GM21381 (cell line): ENCODE measurements around the gene MTX1.
"Not testable (repeated sequence)": the region's sequence is repeated elsewhere in the genome, so short reads cannot be mapped to it uniquely, and the experiment has no call there.

ENCODE experiments used
- ATAC-seq: cut with Tn5 transposase; IDR thresholded peaks from one replicate; pipeline ENCODE4 v1.9.1; 2021; ENCODE audit warnings: mild to moderate bottlenecking, moderate library complexity; ENCODE audit not compliant: unreplicated experiment

MTX1 gene, protein sequence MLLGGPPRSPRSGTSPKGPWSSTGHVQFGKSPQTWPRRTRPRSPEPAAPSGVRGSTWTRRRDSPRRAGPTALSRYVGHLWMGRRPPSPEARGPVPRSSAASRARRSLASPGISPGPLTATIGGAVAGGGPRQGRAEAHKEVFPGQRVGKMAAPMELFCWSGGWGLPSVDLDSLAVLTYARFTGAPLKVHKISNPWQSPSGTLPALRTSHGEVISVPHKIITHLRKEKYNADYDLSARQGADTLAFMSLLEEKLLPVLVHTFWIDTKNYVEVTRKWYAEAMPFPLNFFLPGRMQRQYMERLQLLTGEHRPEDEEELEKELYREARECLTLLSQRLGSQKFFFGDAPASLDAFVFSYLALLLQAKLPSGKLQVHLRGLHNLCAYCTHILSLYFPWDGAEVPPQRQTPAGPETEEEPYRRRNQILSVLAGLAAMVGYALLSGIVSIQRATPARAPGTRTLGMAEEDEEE

DNA sequence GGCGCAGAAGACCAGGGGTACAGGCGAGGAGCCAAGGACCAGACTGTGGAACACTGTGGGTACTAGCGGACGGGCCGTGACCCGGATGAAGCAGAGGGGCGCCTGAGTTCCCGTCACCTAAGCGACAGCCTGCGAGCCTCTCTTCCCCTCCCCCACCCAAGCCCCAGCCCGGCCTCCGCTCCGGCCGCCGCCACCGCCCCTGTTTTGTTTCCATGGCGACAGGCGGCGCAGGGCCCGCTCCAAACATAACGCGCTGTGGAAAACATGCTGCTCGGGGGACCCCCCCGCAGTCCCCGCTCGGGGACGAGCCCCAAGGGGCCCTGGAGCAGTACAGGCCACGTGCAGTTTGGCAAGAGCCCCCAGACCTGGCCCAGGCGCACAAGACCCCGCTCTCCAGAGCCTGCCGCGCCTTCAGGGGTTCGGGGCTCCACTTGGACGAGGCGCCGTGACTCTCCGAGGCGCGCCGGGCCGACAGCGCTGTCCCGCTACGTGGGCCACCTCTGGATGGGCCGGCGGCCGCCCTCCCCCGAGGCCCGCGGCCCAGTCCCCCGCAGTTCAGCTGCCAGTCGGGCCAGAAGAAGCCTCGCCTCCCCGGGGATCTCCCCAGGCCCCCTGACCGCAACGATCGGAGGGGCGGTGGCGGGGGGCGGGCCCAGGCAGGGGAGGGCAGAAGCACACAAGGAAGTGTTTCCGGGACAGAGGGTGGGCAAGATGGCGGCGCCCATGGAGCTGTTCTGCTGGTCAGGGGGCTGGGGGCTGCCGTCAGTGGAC lies at the start of gene MTX1:
TSS of gene MTX1 (plus strand) at position 155 of the 771 bp plus-strand sequence. CDS start at position 265, 110 bp downstream.
- ATAC-seq, result peak; percentile 60

DNA sequence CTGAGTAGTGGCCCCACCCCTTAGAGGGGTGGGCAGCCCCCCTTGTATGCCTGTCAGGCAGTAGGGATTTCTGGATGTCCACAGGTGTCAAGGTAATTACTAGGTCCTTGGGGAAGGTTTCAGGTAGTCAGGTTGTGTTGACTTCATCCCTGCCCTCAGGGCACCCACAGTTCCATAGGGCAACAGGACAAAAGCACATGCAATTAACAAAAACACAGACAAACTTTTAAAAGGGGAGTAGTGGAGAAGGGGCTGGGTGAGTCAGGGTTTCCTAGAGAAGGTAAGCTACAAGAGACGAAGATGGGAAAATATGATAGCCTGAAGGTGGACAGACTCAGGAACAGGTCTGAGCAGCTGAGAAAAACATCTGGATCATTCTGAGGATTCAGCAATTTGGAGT lies 49.5 kb upstream of the MTX1 start:
- no peak for ATAC-seq

DNA sequence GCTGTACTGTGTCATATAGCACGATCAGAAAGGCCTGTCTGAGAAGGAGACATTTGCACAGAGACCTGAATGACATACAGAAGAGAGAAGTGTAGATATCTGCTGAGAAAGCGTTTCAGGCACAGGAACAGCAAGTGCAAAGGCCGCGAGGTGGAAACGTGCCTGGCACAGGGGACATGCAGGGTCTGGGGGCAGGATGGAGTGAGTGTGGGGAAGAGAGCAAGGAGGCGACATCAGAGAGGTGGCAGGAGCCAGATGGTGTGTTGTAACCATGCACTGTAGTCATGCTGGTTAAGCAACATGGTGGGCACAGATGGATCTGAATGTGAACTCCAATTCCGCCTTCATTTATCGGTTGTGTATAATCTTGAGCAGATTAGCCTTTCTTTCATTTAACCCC lies 48.4 kb upstream of the MTX1 start:
- ATAC-seq, result no peak

DNA sequence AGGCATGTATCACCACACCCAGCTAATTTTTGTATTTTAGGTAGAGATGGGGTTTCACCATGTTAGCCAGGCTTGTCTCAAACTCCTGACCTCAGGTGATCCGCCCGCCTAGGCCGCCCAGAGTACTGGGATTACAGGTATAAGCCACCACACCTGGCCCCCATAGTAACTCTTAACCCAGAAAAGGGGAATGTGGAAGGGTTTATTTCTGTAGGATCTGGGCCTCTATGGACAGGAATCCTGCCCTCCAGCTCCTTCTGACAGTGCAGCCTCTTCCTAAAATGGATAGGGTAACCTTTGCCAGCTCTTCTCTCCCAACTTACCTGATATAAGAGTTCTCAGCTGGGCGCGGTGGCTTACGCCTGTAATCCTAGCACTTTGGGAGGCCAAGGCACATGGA lies 45.9 kb upstream of the MTX1 start:
- not testable (repeated sequence) for ATAC-seq

DNA sequence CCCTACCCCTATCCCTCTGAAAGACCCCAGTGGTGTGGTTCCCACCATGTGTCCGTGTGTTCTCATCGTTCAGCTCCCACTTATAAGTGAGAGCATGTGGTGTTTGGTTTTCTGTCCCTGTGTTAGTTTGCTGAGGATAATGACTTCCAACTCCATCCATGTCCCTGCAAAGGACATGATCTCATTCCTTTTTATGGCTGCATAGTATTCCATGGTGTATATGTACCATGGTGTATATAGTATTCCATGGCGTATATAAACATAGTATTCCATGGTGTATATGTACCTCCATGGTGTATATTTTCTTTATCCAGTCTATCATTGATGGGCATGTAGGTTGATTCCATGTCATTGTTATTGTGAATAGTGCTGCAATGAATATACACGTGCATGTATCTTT lies 44.7 kb upstream of the MTX1 start:
- ATAC-seq, result not testable (repeated sequence)

DNA sequence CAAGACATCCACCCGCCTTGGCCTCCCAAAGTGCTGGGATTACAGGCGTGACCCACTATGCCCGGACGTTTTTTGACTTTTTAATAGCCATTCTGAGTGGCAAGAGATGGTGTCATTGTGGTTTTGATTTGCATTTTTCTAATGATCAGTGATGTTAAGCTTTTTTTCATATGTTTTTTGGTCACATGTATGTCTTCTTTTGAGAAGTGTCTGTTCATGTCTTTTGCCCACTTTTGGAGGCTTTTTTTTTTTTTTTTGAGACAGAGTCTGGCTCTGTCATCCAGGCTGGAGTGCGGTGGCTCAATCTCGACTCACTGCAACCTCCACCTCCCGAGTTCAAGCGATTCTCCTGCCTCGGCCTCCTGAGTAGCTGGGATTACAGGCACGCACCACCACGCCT lies 43.9 kb upstream of the MTX1 start:
- not testable (repeated sequence) for ATAC-seq

DNA sequence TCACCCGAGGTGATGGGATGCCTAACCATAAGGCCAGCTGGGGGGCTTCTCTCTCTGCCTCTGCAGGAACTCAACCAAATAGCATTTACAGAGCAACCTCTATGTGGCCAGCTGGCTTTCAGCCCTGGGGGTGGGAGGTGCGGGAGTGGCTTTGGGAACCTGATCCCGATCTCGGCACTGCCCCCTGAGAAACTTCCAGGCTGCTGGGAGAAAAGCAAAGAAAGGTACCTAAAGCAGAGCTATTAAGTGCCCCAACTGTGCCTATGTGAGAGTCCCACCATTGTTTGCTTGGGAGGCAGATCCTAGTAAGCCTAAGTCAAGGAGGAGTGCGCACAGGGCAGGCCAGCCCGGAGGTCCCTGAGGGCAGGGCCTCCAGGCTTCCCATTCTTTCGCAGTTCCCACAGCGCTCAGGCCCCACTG lies 42.4 kb upstream of the MTX1 start:
- ATAC-seq, result no peak

DNA sequence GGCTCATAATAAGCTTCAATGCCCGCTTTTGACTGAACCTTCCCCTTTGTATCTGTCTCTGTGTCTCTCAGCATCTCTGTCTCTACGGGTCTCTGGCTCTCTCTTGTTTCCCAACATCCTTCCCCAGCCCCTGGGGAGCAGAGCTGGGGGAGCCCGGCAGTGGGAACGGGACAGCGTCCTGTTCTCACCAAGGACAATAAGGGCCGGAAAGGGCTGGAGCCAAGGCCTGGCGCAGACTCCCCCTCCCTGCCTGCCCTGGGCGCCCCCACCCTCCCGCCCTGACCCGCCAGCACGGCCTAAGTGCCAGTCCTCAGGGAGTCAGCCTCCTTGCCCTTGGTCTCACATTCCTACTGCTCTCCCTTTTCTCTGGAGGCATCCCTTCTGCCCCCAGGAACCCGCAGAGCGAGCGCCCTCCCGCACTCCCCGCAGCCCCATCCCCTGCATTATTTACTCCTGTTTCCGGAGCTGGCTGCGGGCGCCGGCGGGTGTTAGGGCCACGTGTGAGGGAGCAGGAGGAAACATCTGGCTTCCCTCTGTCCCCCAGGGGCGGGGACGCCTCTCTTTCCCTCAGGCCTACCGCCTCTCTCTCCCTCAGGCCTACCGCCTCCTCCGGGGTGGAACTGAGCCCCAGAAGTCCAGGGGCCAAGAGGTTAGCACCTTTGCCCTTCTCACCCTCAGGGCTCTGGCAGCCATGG lies 41.9 kb upstream of the MTX1 start:
- no peak for ATAC-seq

DNA sequence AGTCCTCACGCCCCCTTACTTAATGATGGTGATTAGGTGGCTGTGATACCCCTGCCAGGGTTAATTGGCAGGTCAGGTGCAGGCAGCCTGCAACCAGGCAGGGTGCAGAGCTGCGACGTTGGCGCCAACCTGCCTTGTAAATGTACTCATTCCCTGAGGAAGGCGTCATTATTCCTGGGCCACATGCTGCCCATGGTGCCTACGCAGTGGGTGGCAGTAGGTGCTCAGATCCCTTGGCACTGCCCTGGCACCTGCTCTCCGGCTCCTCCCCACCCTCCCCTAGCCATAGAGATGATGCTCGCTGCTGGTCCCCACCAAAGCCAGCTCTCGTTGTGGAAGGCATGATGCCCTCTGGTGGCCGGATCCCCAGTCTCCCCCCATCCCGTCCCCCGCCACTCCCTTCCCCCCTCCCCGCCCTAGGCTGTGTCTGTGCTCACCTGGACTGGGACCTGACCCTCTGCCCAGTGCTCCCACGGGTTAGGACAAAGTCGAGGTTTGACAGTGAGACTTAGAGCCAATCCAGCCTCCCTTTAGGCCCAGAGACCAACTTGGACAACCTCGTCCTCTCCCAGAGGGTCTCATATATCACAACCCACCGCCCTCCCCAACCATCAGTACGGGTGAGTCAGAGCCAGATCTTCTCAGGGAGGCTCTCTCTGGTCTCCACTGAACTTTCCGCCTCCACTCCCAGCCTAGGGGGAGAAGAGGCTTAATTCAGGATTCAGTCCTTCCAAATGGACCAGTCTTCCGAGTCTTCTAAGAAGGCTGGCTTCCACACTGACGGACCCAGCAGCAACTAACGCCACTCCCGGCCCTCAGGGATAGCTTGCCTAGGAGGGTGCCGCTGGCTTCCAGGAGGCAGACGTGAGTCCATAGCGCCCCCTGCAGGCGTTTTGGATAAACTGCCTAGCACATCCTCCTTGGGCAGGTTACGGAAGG lies 41.1 kb upstream of the MTX1 start:
- no peak for ATAC-seq

DNA sequence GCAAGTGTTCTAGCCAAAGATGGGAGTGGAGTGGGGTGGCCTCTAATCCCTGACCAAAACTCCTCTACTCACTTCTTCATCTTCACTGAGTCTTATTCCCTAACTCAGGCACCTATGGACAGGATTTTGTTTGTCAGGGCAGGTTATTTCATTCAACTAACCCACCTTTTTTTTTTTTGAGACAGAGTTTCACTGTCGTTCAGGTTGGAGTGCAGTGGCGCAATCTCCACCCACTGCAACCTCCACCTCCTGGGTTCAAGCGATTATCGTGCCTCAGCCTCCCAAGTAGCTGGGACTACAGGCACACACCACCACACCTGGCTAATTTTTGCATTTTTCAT lies 40.4 kb upstream of the MTX1 start:
- not testable (repeated sequence) for ATAC-seq

DNA sequence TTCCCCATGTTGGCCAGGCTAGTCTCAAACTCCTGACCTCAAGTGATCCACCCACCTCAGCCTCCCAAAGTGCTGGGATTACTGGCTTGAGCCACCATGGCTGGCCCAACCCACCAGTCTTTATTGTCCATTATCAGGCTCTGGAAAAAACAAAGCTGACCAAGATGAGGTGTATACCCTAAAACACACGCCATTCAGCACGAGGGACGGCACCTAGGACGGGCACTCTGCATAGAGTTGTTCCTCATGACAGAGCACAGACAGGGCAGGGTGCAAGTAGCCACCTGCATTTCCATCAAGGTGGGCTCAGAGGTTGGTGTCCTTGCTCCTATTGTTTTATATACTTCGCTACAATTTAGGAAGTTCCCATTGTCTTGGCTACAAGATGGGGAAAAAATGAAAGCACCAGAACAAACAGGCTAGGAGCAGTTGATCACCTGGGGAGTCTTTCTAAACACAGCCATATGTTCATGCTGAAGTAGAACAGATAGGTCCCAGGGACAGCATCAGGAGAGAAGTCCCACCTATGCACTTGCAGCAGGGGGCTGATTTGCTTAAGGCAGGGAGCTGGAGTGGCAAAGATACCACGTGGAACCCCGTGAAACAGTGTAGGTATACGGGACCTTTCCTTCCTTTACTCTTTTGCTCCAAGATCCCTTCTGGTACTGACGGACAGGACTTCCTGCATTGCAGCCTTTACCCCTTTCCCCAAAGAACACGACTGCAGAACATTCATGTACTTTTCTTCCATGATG lies 39.9 kb upstream of the MTX1 start:
- ATAC-seq, result no peak

DNA sequence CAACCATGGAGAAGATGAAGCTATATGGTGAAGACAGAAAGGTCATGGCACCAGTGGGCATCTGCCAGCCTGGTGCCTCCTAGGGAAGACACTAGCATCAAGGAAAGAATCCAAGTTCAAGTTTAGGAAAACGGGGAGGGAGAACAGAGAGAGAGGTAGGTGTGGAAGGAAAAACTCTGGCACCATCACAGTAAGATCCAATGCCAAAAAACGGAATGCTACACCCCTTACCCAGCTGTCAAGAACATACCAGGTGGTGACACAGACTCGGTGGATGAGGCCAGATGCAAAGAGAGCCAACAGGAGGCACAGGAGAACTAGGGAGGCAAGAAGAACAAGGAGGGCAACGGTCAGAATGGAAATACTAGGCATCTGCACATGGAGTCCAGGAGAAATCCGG lies 39.0 kb upstream of the MTX1 start:
- no peak for ATAC-seq

DNA sequence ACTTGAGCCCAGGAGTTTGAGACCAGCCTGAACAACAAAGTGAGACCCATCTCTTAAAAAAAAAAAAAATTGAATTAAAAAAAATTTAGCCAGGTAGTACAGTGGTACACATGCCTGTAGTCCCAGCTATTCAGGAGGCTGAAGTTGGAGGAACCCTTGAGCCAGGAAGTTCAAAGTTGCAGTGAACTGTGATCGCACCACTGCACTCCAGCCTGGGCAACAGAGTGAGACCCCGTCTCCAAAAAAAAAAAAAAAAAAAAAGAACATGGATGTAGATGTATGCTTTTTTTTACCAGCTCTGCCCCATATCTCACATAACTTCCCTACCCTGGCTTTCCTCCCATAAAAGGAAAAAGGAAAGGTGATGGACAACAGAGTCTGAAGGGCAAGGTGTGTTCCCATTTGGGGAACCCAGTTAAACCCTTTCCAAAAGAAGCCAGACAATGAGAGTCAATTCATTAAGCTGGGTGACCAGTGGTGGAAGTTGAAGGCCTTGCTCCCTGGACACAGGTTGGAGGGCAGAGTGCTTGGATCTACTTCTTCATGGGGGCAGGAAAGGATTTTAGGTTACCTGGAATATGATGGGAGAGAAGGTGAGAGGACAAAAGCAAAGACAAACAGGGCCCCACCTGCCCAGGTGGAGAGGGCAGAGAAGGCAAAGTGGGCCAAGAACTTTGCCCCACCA lies 38.3 kb upstream of the MTX1 start:
- no peak for ATAC-seq

DNA sequence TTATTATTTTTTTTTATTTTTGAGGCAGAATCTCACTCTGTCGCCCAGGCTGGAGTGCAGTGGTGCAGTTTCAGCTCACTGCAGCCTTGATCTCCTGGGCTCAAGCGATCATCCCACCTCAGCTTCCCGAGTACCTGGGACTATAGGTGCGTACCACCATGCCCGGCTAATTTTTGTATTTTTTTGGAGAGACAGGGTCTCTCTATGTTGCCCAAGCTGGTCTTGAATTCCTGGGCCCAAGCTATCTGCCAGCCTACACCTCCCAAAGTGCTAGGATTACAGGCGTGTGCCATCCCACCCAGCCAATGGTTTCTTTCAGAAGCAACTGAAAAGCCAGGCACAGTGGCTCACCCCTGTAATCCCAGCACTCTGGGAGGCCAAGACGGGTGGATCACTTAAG lies 37.7 kb upstream of the MTX1 start:
- ATAC-seq, result no peak

DNA sequence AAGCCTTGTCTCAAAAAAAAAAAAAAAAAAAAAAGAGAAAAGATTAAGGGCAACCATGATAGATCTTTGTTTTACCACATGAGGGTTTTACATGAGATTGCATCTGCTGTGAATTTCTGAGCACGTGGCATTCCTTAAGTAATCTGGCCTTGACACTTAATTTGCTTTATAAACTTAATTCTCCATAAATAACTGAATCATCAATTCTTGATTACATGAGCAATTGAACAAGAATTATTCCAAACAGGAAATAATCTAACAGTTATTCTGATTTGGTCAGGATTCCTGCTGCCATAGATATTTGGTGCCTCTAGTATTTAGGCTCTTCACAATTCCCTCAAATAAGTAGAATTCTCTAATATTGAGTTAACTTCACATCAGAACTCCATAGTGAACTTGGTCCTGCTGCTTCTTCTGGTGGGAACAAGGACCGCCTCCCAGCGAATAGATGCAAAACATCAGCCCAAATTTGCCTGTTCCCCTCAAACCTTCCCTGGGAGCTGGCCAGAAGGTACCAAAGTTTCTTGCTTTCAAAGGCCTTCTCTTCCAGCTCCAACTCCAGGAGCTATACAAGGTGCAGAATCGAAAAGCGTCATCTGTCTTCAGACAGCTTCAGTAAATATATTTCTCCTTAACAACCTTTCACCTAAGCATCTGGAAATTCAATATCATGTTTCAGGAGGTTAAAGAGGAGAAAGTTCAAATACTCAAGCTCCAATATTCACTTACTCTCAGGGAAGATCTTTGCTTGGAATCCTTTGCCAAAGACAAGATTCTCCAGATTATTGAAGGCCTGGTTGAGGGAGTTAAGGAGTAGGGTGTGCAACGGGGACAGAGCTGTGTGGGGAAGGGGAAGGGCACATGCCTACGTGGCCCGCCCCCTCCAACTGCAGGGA lies 36.4 kb upstream of the MTX1 start:
- peak; percentile 22 for ATAC-seq

DNA sequence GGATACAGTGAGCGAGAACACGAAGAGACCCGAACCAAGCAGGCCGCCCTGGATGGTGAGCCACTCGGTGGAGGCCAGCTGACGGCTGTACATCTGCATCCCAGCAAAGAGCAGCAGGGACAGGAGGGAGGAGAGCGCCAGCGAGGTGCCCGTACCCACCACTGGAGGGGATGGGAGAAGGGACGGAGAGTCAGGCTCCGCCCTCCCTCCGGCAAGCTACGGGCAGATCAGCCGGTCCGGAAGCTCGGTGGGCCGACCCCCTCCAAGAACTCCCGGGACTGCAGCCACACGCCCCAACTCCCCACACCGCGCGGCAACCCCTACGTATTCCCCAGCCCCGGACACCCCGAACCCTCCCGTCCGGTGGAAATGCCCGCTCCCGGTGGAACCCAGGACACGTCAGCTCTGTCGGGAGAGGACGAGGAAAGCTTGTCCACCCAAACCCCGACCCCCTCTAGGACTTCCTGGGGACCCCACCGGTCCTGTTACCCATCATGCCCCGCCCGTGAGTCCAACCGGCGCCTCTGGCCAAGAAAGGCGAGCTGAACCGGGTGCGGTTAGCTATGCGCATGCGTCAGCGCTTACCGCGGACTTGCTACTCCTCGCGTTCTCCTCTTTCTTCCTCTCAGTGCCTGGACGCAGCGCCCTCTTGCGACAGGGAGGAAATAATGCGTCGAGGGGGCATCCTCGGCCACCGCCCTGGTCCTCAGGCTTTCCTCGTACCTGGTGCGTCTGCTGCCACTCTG lies 35.6 kb upstream of the MTX1 start, which contains the start of gene KRTCAP2:
TSS of gene KRTCAP2 (minus strand) at position 573 of the 746 bp plus-strand sequence. CDS start at position 493, 80 bp downstream.
- ATAC-seq, result peak; percentile 72
